GM10266 (cell line): ENCODE measurements around the gene ABCB1.

Experiments
- DNase-seq: peaks from one replicate; pipeline ENCODE4 v3.0.0; 2012; ENCODE audit errors: extremely low spot score
- CTCF ChIP-seq: IDR thresholded peaks from 2 replicates; pipeline ENCODE4 v1.5.1; 2012; ENCODE audit warnings: mild to moderate bottlenecking, low read depth; ENCODE audit not compliant: control insufficient read depth, insufficient read depth; ENCODE audit errors: missing control alignments

ABCB1 gene

GRCh38 chr7:87543623-87544022, 57.1 kb downstream of the ABCB1 start:
- DNase-seq = no peak
- TF ChIP-seq CTCF = no peak

GRCh38 chr7:87541648-87542047, 59.0 kb downstream of the ABCB1 start:
- DNase-seq = no peak
- no peak for TF ChIP-seq CTCF

GRCh38 chr7:87538052-87538451, 62.6 kb downstream of the ABCB1 start:
- TF ChIP-seq CTCF = no peak
- DNase-seq = no peak

GRCh38 chr7:87534072-87534471, 66.6 kb downstream of the ABCB1 start:
- no peak for TF ChIP-seq CTCF

GRCh38 chr7:87530126-87530525, 70.6 kb downstream of the ABCB1 start:
- DNase-seq = no peak
- no peak for TF ChIP-seq CTCF

More at GRCh38 chr7:87534072-87534471, 66.6 kb downstream of the ABCB1 start:
- DNase-seq = no peak

- no peak for TF ChIP-seq CTCF
Measured at GRCh38 chr7:87528730-87529129, 72.0 kb downstream of the ABCB1 start.

GRCh38 chr7:87518735-87519134, 81.9 kb downstream of the ABCB1 start:
- no peak for TF ChIP-seq CTCF
- no peak for DNase-seq

More at GRCh38 chr7:87528730-87529129, 72.0 kb downstream of the ABCB1 start:
- DNase-seq = no peak
